Esophagus squamous epithelium (tissue), 4 donors: ENCODE measurements around the gene CTSH.

Experiments
- POLR2A ChIP-seq, 4 donors: fragments of 450-650 bp; IDR thresholded peaks; one replicate each; pipeline ENCODE4 v1.6.1; 2017; ENCODE audit warnings: antibody characterized with exemption in 4 of 4, mild to moderate bottlenecking in 4 of 4, moderate library complexity in 3 of 4
- TF ChIP-seq, protein P1 (sequence below), 6 experiments: fragments of 450-650 bp in 4 of 6; fragments of 200-600 bp in 2 of 6; sonication (generic) in 2 of 6; IDR thresholded peaks; one replicate each; pipeline ENCODE4 v1.5.1; 2016 to 2019; ENCODE audit warnings: antibody characterized with exemption in 6 of 6, mild to moderate bottlenecking in 4 of 6, moderate library complexity in 4 of 6

DNA sequence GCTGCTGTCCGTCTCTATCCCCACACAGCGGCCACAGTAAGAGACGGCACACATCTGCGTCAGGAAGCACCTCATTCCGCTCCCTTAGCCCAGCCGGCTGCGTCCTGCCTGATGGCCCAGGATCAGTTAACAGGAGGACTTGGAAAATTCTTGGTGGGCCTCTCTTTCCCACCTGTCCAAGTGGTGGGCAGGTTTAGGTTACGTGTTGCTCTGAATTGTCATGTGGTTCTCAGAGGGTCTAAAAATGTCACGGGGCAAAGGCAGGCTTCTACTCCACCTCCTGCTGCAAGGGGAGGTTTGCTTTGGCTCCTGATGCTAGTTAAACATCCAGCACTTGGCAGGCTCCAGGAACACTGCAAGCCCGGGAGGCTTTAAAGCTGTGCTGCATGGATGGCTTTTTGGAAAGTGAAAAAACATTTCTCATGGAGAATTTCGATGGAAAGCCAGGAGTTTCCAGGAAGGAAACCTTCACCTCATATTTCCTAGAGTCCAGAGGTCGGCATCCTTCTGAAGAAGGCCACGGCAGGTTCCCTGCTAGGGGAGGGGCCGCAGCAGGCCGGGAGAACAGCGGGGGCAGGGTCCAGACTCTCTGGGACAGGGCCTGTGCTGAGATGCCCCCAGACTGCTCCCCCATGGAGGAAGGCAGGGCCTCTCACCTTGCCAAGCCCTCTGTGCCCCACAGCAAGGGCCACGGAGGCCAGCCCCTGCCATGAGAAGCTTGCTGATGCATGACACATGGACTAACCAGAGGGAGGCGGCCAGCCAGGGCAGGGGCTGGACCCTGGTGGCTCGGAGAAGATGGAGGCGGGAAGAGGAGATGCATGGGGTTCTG is 10.8 kb downstream of the CTSH start:
- TF ChIP-seq, protein P1, sequence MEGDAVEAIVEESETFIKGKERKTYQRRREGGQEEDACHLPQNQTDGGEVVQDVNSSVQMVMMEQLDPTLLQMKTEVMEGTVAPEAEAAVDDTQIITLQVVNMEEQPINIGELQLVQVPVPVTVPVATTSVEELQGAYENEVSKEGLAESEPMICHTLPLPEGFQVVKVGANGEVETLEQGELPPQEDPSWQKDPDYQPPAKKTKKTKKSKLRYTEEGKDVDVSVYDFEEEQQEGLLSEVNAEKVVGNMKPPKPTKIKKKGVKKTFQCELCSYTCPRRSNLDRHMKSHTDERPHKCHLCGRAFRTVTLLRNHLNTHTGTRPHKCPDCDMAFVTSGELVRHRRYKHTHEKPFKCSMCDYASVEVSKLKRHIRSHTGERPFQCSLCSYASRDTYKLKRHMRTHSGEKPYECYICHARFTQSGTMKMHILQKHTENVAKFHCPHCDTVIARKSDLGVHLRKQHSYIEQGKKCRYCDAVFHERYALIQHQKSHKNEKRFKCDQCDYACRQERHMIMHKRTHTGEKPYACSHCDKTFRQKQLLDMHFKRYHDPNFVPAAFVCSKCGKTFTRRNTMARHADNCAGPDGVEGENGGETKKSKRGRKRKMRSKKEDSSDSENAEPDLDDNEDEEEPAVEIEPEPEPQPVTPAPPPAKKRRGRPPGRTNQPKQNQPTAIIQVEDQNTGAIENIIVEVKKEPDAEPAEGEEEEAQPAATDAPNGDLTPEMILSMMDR (IDR thresholded peaks at IDR 0.05) = no peak
- no peak for TF ChIP-seq POLR2A (IDR thresholded peaks at IDR 0.05)
